MCF 10A (cell line): ENCODE results near the gene CSTF1. TPM values are rescaled to one million over a fixed set of nuclear protein-coding genes. Genes with fewer than 3 reads are reported as not detected.

Experiments
- BruUV-seq: library from RNA; stranded (reverse); fragments of 400-500 nt; replicated peaks from 2 replicates; lab custom pipeline; 2021; lab: Mats Ljungman, UMichigan
- CTCF ChIA-PET: fragments of 300-600 bp; sonication (Branson Sonifier 250); formaldehyde crosslinking; extraction: SDS; loops from one replicate; lab custom pipeline; 2021; ENCODE audit warnings: antibody characterized with exemption, inconsistent platforms; lab: Yijun Ruan, JAX
- POLR2A ChIA-PET: fragments of 300-600, 350-650 bp; sonication (Branson Sonifier 250); formaldehyde crosslinking; extraction: SDS; loops from one replicate; lab custom pipeline; 2020; ENCODE audit warnings: antibody characterized with exemption, inconsistent platforms; lab: Yijun Ruan, JAX
- DNase-seq: peaks from one replicate; pipeline ENCODE4 v3.0.0-alpha.2; 2018; ENCODE audit not compliant: unreplicated experiment
- H3K27ac Mint-ChIP-seq: one replicate; pipeline ENCODE4 v1.8.0; 2022; ENCODE audit warnings: mild to moderate bottlenecking, low read depth, mixed read lengths; ENCODE audit not compliant: unreplicated experiment
- H3K27me3 Mint-ChIP-seq: one replicate; pipeline ENCODE4 v1.8.0; 2022; ENCODE audit warnings: mixed read lengths; ENCODE audit not compliant: insufficient read depth, unreplicated experiment
- H3K36me3 Mint-ChIP-seq: one replicate; pipeline ENCODE4 v1.8.0; 2022; ENCODE audit warnings: mild to moderate bottlenecking, moderate library complexity, mixed read lengths; ENCODE audit not compliant: insufficient read depth, unreplicated experiment
- H3K4me1 Mint-ChIP-seq: one replicate; pipeline ENCODE4 v1.8.0; 2022; ENCODE audit warnings: mixed read lengths; ENCODE audit not compliant: insufficient read depth, unreplicated experiment
- H3K4me3 Mint-ChIP-seq: one replicate; pipeline ENCODE4 v1.8.0; 2022; ENCODE audit warnings: mild to moderate bottlenecking, moderate library complexity, mixed read lengths; ENCODE audit not compliant: unreplicated experiment
- H3K9me3 Mint-ChIP-seq: one replicate; pipeline ENCODE4 v1.8.0; 2022; ENCODE audit warnings: mixed read lengths; ENCODE audit not compliant: unreplicated experiment
- CTCF ChIP-seq: fragments of 200-600 bp; IDR thresholded peaks from one replicate; pipeline ENCODE4 v1.8.0; 2022; ENCODE audit warnings: antibody characterized with exemption, mild to moderate bottlenecking; ENCODE audit not compliant: unreplicated experiment
- intact Hi-C: fragments of 100-400 bp; cut with micrococcal nuclease; formaldehyde crosslinking; loops from 2 replicates; pipeline ENCODE4 v1.14.1; 2022
- total RNA-seq: library from RNA; stranded (reverse); gene quantifications from 2 replicates; pipeline ENCODE4 v1.2.3, GENCODE V29; 2022

Gene CSTF1
- total RNA-seq, 1 experiment from 2014 or later, result 35.1 TPM

GRCh38 chr20:56420028-56420427 lies 27.6 kb downstream of the CSTF1 start:
- Mint-ChIP-seq H3K36me3 (no peaks in the 10 kb centered on the region), H3K4me3 (no peak overlapping the region), H3K27me3 (no peaks in the 10 kb centered on the region), H3K4me1 (no peaks in the 10 kb centered on the region), H3K27ac (no peak overlapping the region), H3K9me3 (no peaks in the 10 kb centered on the region)
- ChIA-PET POLR2A (no interaction called here), CTCF (no interaction called here)
- no peak for DNase-seq
- TF ChIP-seq CTCF, result no peak
- intact Hi-C loops, result no loop called here
- no TSS peak for BruUV-seq

DNA sequence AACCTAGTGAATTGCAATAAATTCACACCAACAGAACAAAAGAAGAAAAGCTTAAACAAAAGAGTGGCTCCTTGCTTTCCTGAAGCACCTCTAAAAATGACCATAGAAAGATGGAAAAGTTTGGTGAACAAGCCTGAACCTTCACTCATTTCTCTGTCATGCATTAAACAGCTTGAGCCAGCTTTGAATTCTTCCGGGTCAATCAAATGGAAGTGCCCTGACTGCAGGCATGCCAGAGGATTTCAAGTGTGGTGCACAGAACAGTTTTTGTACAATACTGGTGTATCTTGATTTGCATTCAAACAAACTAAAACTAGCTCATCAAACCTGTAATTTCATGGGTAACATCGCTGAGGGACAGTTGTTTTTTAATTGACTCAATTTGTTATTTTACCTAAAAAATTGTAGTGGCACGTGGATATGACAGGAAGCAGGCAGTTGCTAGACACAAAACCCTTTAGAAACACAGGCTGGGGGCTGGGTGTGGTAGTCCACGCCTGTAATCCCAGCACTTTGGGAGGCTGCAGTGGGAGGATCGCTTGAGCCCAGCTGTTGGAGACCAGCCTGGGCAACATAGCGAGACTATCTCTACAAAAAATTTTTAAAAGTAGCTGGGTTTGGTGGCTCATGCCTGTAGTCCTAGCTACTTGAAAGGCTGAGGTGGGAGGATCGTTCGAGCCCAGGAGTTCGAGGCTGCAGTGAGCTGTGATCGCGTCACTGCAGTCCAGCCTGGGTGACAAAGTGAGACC lies 28.7 kb downstream of the CSTF1 start:
- TF ChIP-seq CTCF, result no peak
- Mint-ChIP-seq H3K27ac (no peak overlapping the region), H3K27me3 (no peaks in the 10 kb centered on the region)

GRCh38 chr20:56422076-56422823 lies 29.8 kb downstream of the CSTF1 start:
- Mint-ChIP-seq H3K36me3 (no peaks in the 10 kb centered on the region), H3K4me1 (no peaks in the 10 kb centered on the region), H3K27ac (no peak overlapping the region), H3K4me3 (no peak overlapping the region), H3K27me3 (no peaks in the 10 kb centered on the region), H3K9me3 (no peaks in the 10 kb centered on the region)
- ChIA-PET CTCF (interaction anchor here (0.6 to 2.6 kb wide), 7 partner anchors 12 to 1652 kb away, joined by 3 to 7 read pairs (median 3); no protein-coding TSS in a partner anchor), POLR2A (interaction anchor here (1.2 to 1.4 kb wide), 3 partner anchors 9 to 29 kb away, joined by 3 to 6 read pairs (median 4); no protein-coding TSS in a partner anchor)
- intact Hi-C loops, result no loop called here
- TF ChIP-seq CTCF, result no peak
- BruUV-seq, result no TSS peak
- DNase-seq, result peak; percentile 23

More for the DNA sequence above, 28.7 kb downstream of the CSTF1 start:
- DNase-seq, result no peak
- no peaks in the 10 kb centered on the region for H3K9me3 Mint-ChIP-seq
- intact Hi-C loops, result no loop called here
- no TSS peak for BruUV-seq
- H3K4me3 Mint-ChIP-seq, result no peak overlapping the region
- no peaks in the 10 kb centered on the region for H3K36me3 Mint-ChIP-seq
- CTCF ChIA-PET, result interaction anchor here (0.6 to 2.6 kb wide), 6 partner anchors 13 to 1653 kb away, joined by 3 to 7 read pairs (median 3); no protein-coding TSS in a partner anchor
- no peaks in the 10 kb centered on the region for H3K4me1 Mint-ChIP-seq
- POLR2A ChIA-PET, result no interaction called here

GRCh38 chr20:56422824-56423189 lies 30.4 kb downstream of the CSTF1 start:
- H3K36me3 Mint-ChIP-seq, result no peaks in the 10 kb centered on the region
- DNase-seq, result no peak
- POLR2A ChIA-PET, result interaction anchor here (0.9 to 1.4 kb wide), 4 partner anchors 9 to 29 kb away, joined by 3 to 6 read pairs (median 4); partner anchors contain the start of gene CASS4
- no peak overlapping the region for H3K4me3 Mint-ChIP-seq
- CTCF ChIA-PET, result interaction anchor here (0.9 to 2.6 kb wide), 2 partner anchors 12 to 221 kb away, joined by 3 to 7 read pairs; no protein-coding TSS in a partner anchor
- no peak overlapping the region for H3K27ac Mint-ChIP-seq
- no peak for TF ChIP-seq CTCF
- BruUV-seq, result no TSS peak
- no peaks in the 10 kb centered on the region for H3K9me3 Mint-ChIP-seq
- intact Hi-C loops, result no loop called here
- H3K27me3 Mint-ChIP-seq, result no peaks in the 10 kb centered on the region
- peaks cover under 1% of the 10 kb centered on the region for H3K4me1 Mint-ChIP-seq
